ENCODE measurements around the gene SPATA12. TPM values are rescaled to one million over a fixed set of nuclear protein-coding genes. Genes with fewer than 3 reads are reported as not detected.

The SPATA12 gene
- total RNA-seq, 4 donors from 2014 or later, result not detected

DNA sequence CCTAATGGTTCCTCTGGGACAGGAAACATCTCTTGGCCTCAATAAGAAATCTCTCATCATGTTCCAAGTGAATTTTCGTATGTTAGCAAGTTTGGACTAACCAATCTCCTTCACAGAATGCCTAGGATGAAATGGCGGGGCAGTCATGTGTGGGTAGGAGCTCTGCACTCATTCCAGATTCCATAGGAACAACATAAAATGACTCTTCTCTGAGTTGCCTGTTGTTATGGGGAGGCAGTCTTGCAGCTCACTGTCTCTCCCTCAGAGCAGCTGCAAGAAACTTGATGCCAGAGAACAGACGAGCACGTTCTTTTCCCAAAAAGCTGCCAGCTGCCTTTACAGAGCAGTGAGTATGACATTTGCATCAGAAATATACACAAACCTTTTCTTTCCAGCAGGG lies 34.1 kb downstream of the SPATA12 start:
- 63% methylated on average over 4 of the region's 4 CpGs for WGBS
- peaks cover 10% of the 10 kb centered on the region for H3K4me1 ChIP-seq
- H3K27ac ChIP-seq, result no peak overlapping the region
- no peaks in the 10 kb centered on the region for H3K27me3 ChIP-seq
- TF ChIP-seq POLR2A (IDR thresholded peaks at IDR 0.05) (no peak), POLR2AphosphoS5 (IDR thresholded peaks at IDR 0.05) (no peak), CTCF (IDR thresholded peaks at IDR 0.05) (no peak), EP300 (IDR thresholded peaks at IDR 0.05) (no peak)
- DNase-seq (ENCODE audit: low spot score in 2 of 2), result no peak
- H3K36me3 ChIP-seq, result peaks cover 4% of the 10 kb centered on the region
- peak overlapping the region; percentile 0 for H3K4me3 ChIP-seq
- H3K9me3 ChIP-seq, result no peaks in the 10 kb centered on the region

GRCh38 chr3:57095363-57095762 lies 34.9 kb downstream of the SPATA12 start:
- no peak overlapping the region for H3K27ac ChIP-seq
- no peak for DNase-seq (ENCODE audit: low spot score in 2 of 2)
- H3K4me1 ChIP-seq, result peaks cover 15% of the 10 kb centered on the region
- H3K4me3 ChIP-seq, result no peak overlapping the region
- WGBS, result 94% methylated on average over 5 of the region's 5 CpGs
- peaks cover 4% of the 10 kb centered on the region for H3K36me3 ChIP-seq
- no peak for TF ChIP-seq CTCF (IDR thresholded peaks at IDR 0.05)
- H3K27me3 ChIP-seq, result no peaks in the 10 kb centered on the region
- H3K9me3 ChIP-seq, result no peaks in the 10 kb centered on the region

- WGBS, result 92% methylated on average over 13 of the region's 23 CpGs
- no peak for DNase-seq (ENCODE audit: low spot score in 2 of 2)
- peaks cover 15% of the 10 kb centered on the region for H3K4me1 ChIP-seq
- no peak overlapping the region for H3K4me3 ChIP-seq
- H3K27me3 ChIP-seq, result no peaks in the 10 kb centered on the region
- H3K36me3 ChIP-seq, result peaks cover 4% of the 10 kb centered on the region
- H3K9me3 ChIP-seq, result no peaks in the 10 kb centered on the region
- TF ChIP-seq POLR2A (IDR thresholded peaks at IDR 0.05) (no peak), EP300 (IDR thresholded peaks at IDR 0.05) (no peak), CTCF (IDR thresholded peaks at IDR 0.05) (no peak), POLR2AphosphoS5 (IDR thresholded peaks at IDR 0.05) (no peak)
- no peak overlapping the region for H3K27ac ChIP-seq
These were observed 37.1 kb downstream of the SPATA12 start for GRCh38 chr3:57097536-57097935.

GRCh38 chr3:57098418-57099310 lies 38.2 kb downstream of the SPATA12 start:
- no peak overlapping the region for H3K27ac ChIP-seq
- H3K4me1 ChIP-seq, result peaks cover 15% of the 10 kb centered on the region
- H3K4me3 ChIP-seq, result no peak overlapping the region
- TF ChIP-seq EP300 (IDR thresholded peaks at IDR 0.05), result no peak
- no peak for TF ChIP-seq POLR2A (IDR thresholded peaks at IDR 0.05)
- TF ChIP-seq POLR2AphosphoS5 (IDR thresholded peaks at IDR 0.05), result no peak
- no peak for TF ChIP-seq CTCF (IDR thresholded peaks at IDR 0.05)
- DNase-seq (ENCODE audit: low spot score in 2 of 2), result no peak
- H3K27me3 ChIP-seq, result no peaks in the 10 kb centered on the region
- 70% methylated on average over 6 of the region's 6 CpGs for WGBS
- no peaks in the 10 kb centered on the region for H3K9me3 ChIP-seq
- peaks cover 4% of the 10 kb centered on the region for H3K36me3 ChIP-seq

DNA sequence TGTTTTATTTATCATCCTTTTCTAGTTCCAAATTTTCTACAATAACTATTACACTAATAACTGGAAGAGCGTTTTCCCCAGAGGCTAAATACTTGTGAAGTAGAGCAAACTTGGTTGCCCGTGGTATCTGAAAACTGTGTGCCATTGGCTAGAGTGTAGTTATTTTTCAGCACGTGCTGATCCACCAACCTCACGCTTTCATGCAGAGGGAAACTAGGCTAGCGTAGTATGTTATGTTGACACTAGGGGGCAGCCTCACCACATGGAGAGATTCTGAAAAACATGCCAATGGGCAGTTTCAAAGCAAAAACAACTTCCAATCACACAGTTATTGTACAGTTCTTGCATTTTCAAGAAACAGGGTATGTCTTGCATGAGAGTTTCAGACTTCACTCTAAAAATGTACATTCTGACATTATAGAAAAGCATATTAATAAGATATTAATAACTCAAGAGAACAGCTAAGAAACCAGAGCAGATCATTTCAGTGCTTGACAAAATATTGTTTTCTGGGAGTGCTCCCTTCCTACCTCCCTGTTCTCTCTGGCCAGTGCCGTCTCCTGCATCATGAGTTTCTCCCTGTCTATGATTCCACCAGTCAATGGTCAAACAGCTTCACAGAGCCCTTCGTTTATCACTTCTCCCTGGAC lies 39.7 kb downstream of the SPATA12 start:
- Histone ChIP-seq H3K27ac (no peak overlapping the region), H3K9me3 (no peaks in the 10 kb centered on the region), H3K27me3 (no peaks in the 10 kb centered on the region), H3K36me3 (peaks cover 4% of the 10 kb centered on the region), H3K4me1 (peaks cover 9% of the 10 kb centered on the region), H3K4me3 (no peak overlapping the region)
- peak in 1 of 2 donors; percentile 79 for DNase-seq (ENCODE audit: low spot score in 2 of 2)
- TF ChIP-seq CTCF (IDR thresholded peaks at IDR 0.05), result peak; percentile 73 to 86
- TF ChIP-seq EP300 (IDR thresholded peaks at IDR 0.05), result no peak
- 16% methylated on average over 7 of the region's 7 CpGs for WGBS

All from suprapubic skin (tissue), 4 donors.